Measurements from ENCODE around the gene MAPK8. TPM values are rescaled to one million over a fixed set of nuclear protein-coding genes. Genes with fewer than 3 reads are reported as not detected.
"Not testable (repeated sequence)": the region's sequence is repeated elsewhere in the genome, so short reads cannot be mapped to it uniquely, and the experiment has no call there.

Gene MAPK8
- total RNA-seq, 4 donors from 2014 or later, result 35.3 to 61.9 (median 42.5) TPM

DNA sequence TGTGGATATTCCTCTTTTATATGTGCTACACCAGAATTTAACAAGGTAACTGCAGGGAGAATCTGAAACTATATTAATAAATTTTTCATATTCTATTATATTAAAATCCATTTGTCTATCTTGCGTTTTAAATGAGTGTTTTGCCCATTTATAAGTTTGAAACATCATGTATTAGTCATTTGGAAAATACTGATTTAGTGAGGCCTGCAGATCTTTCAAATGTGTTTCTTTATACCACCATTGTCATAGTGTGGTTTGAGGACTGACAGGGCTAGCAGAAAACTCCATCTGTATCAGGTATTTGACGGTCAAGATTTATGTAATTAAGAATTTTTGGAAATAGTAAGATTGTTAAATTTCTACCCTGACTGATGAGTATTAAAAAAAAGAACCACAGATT is 29.3 kb downstream of the MAPK8 start:
- Histone ChIP-seq H3K4me3 (no peak overlapping the region), H3K36me3 (peaks cover 7% of the 10 kb centered on the region), H3K27ac (no peak overlapping the region), H3K9me3 (no peaks in the 10 kb centered on the region), H3K27me3 (no peaks in the 10 kb centered on the region), H3K4me1 (peaks cover 26% of the 10 kb centered on the region)
- WGBS, result 99% methylated on average over 2 of the region's 2 CpGs
- no peak for TF ChIP-seq POLR2A (IDR thresholded peaks at IDR 0.05)
- TF ChIP-seq EP300 (IDR thresholded peaks at IDR 0.05), result no peak
- TF ChIP-seq, protein P1, sequence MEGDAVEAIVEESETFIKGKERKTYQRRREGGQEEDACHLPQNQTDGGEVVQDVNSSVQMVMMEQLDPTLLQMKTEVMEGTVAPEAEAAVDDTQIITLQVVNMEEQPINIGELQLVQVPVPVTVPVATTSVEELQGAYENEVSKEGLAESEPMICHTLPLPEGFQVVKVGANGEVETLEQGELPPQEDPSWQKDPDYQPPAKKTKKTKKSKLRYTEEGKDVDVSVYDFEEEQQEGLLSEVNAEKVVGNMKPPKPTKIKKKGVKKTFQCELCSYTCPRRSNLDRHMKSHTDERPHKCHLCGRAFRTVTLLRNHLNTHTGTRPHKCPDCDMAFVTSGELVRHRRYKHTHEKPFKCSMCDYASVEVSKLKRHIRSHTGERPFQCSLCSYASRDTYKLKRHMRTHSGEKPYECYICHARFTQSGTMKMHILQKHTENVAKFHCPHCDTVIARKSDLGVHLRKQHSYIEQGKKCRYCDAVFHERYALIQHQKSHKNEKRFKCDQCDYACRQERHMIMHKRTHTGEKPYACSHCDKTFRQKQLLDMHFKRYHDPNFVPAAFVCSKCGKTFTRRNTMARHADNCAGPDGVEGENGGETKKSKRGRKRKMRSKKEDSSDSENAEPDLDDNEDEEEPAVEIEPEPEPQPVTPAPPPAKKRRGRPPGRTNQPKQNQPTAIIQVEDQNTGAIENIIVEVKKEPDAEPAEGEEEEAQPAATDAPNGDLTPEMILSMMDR (IDR thresholded peaks at IDR 0.05), result no peak
- no peak for DNase-seq (ENCODE audit: low spot score in 2 of 2)

GRCh38 chr10:48336978-48337599 is 30.6 kb downstream of the MAPK8 start:
- Histone ChIP-seq H3K4me3 (no peak overlapping the region), H3K27me3 (no peaks in the 10 kb centered on the region), H3K9me3 (no peaks in the 10 kb centered on the region), H3K27ac (no peak overlapping the region), H3K36me3 (peaks cover 7% of the 10 kb centered on the region), H3K4me1 (peaks cover 13% of the 10 kb centered on the region)
- WGBS, result 89% methylated on average over 7 of the region's 7 CpGs
- no peak for TF ChIP-seq POLR2A (IDR thresholded peaks at IDR 0.05)
- TF ChIP-seq EP300 (IDR thresholded peaks at IDR 0.05), result no peak
- TF ChIP-seq, protein P1 (IDR thresholded peaks at IDR 0.05), result no peak
- TF ChIP-seq POLR2AphosphoS5 (IDR thresholded peaks at IDR 0.05), result no peak
- DNase-seq (ENCODE audit: low spot score in 2 of 2), result no peak

- no peak for TF ChIP-seq POLR2A (IDR thresholded peaks at IDR 0.05)
- TF ChIP-seq EP300 (IDR thresholded peaks at IDR 0.05), result no peak
- TF ChIP-seq POLR2AphosphoS5 (IDR thresholded peaks at IDR 0.05), result no peak
- TF ChIP-seq, protein P1 (IDR thresholded peaks at IDR 0.05), result no peak
- no peak for DNase-seq (ENCODE audit: low spot score in 2 of 2)
- Histone ChIP-seq H3K27ac (no peak overlapping the region), H3K4me1 (no peaks in the 10 kb centered on the region), H3K27me3 (no peaks in the 10 kb centered on the region), H3K36me3 (no peaks in the 10 kb centered on the region), H3K4me3 (no peak overlapping the region), H3K9me3 (no peaks in the 10 kb centered on the region)
These were observed 34.3 kb downstream of the MAPK8 start for GRCh38 chr10:48340734-48341133.

DNA sequence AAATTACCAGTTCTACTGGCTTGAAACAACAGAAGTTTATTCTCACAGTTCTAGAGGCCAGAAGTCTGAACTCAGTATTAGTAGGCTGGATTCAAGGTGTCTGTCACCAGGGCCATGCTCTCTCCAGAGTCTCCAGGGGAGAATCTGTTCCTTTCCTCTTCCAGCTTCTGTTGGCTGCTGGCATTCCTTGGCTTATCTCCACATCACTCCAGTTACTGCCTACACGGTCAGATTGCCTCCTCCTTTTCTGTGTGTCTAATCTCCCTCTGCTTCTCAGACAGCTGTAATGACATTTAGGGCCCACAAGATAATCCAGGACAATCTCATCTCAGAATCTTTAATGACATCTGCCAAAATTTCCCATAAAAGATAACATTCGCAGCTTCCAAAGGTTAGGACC is 36.6 kb downstream of the MAPK8 start:
- no peak for DNase-seq (ENCODE audit: low spot score in 2 of 2)
- H3K27ac ChIP-seq, result no peak overlapping the region
- 70% methylated on average over 2 of the region's 2 CpGs for WGBS
- H3K4me1 ChIP-seq, result no peaks in the 10 kb centered on the region
- H3K36me3 ChIP-seq, result no peaks in the 10 kb centered on the region
- H3K4me3 ChIP-seq, result no peak overlapping the region
- H3K27me3 ChIP-seq, result no peaks in the 10 kb centered on the region
- H3K9me3 ChIP-seq, result peaks cover 3% of the 10 kb centered on the region
- TF ChIP-seq, protein P1 (IDR thresholded peaks at IDR 0.05), result no peak
- TF ChIP-seq POLR2AphosphoS5 (IDR thresholded peaks at IDR 0.05), result no peak
- TF ChIP-seq EP300 (IDR thresholded peaks at IDR 0.05), result no peak
- no peak for TF ChIP-seq POLR2A (IDR thresholded peaks at IDR 0.05)

- Histone ChIP-seq H3K27me3 (no peaks in the 10 kb centered on the region), H3K27ac (no peak overlapping the region), H3K4me3 (no peak overlapping the region), H3K36me3 (no peaks in the 10 kb centered on the region), H3K4me1 (no peaks in the 10 kb centered on the region), H3K9me3 (peaks cover 8% of the 10 kb centered on the region)
- WGBS, result 71% methylated on average over 3 of the region's 3 CpGs
- no peak for DNase-seq (ENCODE audit: low spot score in 2 of 2)
- TF ChIP-seq POLR2A (IDR thresholded peaks at IDR 0.05), result no peak
- no peak for TF ChIP-seq EP300 (IDR thresholded peaks at IDR 0.05)
- TF ChIP-seq, protein P1 (IDR thresholded peaks at IDR 0.05), result no peak
These were observed 37.6 kb downstream of the MAPK8 start for GRCh38 chr10:48343921-48344598.

- WGBS, result 97% methylated on average over 9 of the region's 9 CpGs
These were observed 39.8 kb downstream of the MAPK8 start for GRCh38 chr10:48346248-48346647.

DNA sequence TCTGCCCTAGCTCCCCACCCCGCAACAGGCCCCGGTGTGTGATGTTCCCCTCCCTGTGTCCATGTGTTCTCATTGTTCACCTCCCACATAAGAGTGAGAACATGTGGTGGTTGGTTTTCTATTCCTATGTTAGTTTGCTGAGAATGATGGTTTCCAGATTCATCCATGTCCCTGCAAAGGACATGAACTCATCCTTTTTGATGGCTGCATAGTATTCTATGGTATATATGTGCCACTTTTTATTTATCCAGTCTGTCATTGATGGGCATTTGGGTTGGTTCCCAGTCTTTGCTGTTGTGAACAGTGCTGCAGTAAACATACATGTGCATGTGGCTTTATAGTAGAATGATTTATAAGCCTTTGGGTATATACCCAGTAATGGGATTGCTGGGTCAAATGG is 41.1 kb downstream of the MAPK8 start:
- H3K4me3 ChIP-seq; H3K4me1 ChIP-seq; H3K27ac ChIP-seq; H3K27me3 ChIP-seq; DNase-seq (ENCODE audit: low spot score in 2 of 2); H3K36me3 ChIP-seq; H3K9me3 ChIP-seq: not testable (repeated sequence)
- 97% methylated on average over 2 of the region's 2 CpGs for WGBS

More at GRCh38 chr10:48346248-48346647, 39.8 kb downstream of the MAPK8 start:
- H3K27me3 ChIP-seq; DNase-seq (ENCODE audit: low spot score in 2 of 2); H3K4me3 ChIP-seq; H3K4me1 ChIP-seq; H3K9me3 ChIP-seq; H3K27ac ChIP-seq; H3K36me3 ChIP-seq: not testable (repeated sequence)

- DNase-seq (ENCODE audit: low spot score in 2 of 2); H3K4me1 ChIP-seq; H3K9me3 ChIP-seq; H3K36me3 ChIP-seq; H3K27me3 ChIP-seq; H3K4me3 ChIP-seq; H3K27ac ChIP-seq: not testable (repeated sequence)
- WGBS, result 98% methylated on average over 4 of the region's 4 CpGs
These were observed 41.5 kb downstream of the MAPK8 start for GRCh38 chr10:48347943-48348342.

Data from suprapubic skin (tissue), 4 donors.